HEK293 (cell line): ENCODE results near the gene TYROBP.

Source experiments
- CTCF ChIA-PET: fragments of 350-600 bp; formaldehyde crosslinking; extraction: SDS; loops from one replicate; lab custom pipeline; 2021; ENCODE audit warnings: antibody characterized with exemption; lab: Yijun Ruan, JAX
- POLR2A ChIA-PET: fragments of 300-600 bp; formaldehyde crosslinking; extraction: SDS; loops from one replicate; lab custom pipeline; 2020; ENCODE audit warnings: antibody characterized with exemption, inconsistent platforms; lab: Yijun Ruan, JAX
- H3K27ac ChIP-seq: fragments of 200-500 bp; sonication (Bioruptor generic); 2 replicates; pipeline ENCODE4 v1.5.1; 2014; ENCODE audit warnings: low read depth, low read length, control low read depth, inconsistent platforms; ENCODE audit errors: extremely low read depth
- H3K36me3 ChIP-seq, 2 experiments: fragments of 200-500 bp in 1 of 2; sonication (Bioruptor generic) in 1 of 2; 1 replicate in 1 of 2; 2 replicates in 1 of 2; pipeline ENCODE4 v1.5.1; 2014 to 2017; ENCODE audit warnings: inconsistent platforms in 2 of 2, low read length in 2 of 2; ENCODE audit not compliant: control insufficient read depth in 2 of 2, insufficient read depth in 1 of 2
- H3K4me1 ChIP-seq: fragments of 200-500 bp; sonication (Bioruptor generic); 2 replicates; pipeline ENCODE4 v1.5.1; 2014; ENCODE audit warnings: mild to moderate bottlenecking, low read length, inconsistent platforms; ENCODE audit not compliant: control insufficient read depth, insufficient read depth
- H3K4me3 ChIP-seq: 2 replicates; pipeline ENCODE4 v1.5.1; 2011; ENCODE audit warnings: low read depth, mild to moderate bottlenecking, control low read depth, low read length, moderate library complexity
- H3K9me3 ChIP-seq: fragments of 200-500 bp; sonication (Bioruptor generic); 2 replicates; pipeline ENCODE4 v1.5.1; 2014; ENCODE audit warnings: low read depth, low read length, inconsistent platforms; ENCODE audit not compliant: control insufficient read depth, insufficient read depth
- GFI1B ChIP-seq: fragments of 450-650 bp; formaldehyde crosslinking; IDR thresholded peaks from 2 replicates; pipeline ENCODE4 v1.5.1; 2016; ENCODE audit warnings: missing biosample characterization, missing genetic modification characterization
- KLF16 ChIP-seq: fragments of 450-650 bp; formaldehyde crosslinking; IDR thresholded peaks from 2 replicates; pipeline ENCODE4 v1.5.1; 2017; ENCODE audit warnings: missing biosample characterization, missing genetic modification characterization
- OSR2 ChIP-seq: fragments of 450-650 bp; formaldehyde crosslinking; IDR thresholded peaks from 2 replicates; pipeline ENCODE4 v1.5.1; 2016; ENCODE audit warnings: missing biosample characterization, missing genetic modification characterization
- PBX3 ChIP-seq: sonication (generic); formaldehyde crosslinking; IDR thresholded peaks from 2 replicates; pipeline ENCODE4 v1.8.1; 2022; ENCODE audit warnings: mild to moderate bottlenecking, moderate library complexity, missing genetic modification reagents
- PRDM1 ChIP-seq: fragments of 450-650 bp; formaldehyde crosslinking; IDR thresholded peaks from 2 replicates; pipeline ENCODE4; 2016; ENCODE audit warnings: missing biosample characterization, missing genetic modification characterization
- RBAK ChIP-seq: fragments of 450-650 bp; formaldehyde crosslinking; IDR thresholded peaks from 2 replicates; pipeline ENCODE4 v1.5.1; 2016; ENCODE audit warnings: missing biosample characterization, missing genetic modification characterization
- SETDB1 ChIP-seq: IDR thresholded peaks from one replicate; pipeline ENCODE4 v1.6.1; 2017; ENCODE audit warnings: mild to moderate bottlenecking, low read length, moderate library complexity, mixed read lengths; ENCODE audit not compliant: insufficient read length
- SP2 ChIP-seq: fragments of 450-650 bp; formaldehyde crosslinking; IDR thresholded peaks from 2 replicates; pipeline ENCODE4 v1.5.1; 2016; ENCODE audit warnings: missing biosample characterization, missing genetic modification characterization
- TRIM28 ChIP-seq: IDR thresholded peaks from 2 replicates; pipeline ENCODE4 v1.6.1; 2011; ENCODE audit warnings: low read length, control low read depth, borderline replicate concordance
- ZNF10 ChIP-seq: fragments of 450-650 bp; formaldehyde crosslinking; IDR thresholded peaks from 2 replicates; pipeline ENCODE4 v1.5.1; 2017; ENCODE audit warnings: missing biosample characterization, missing genetic modification characterization
- ZNF146 ChIP-seq: fragments of 450-650 bp; formaldehyde crosslinking; IDR thresholded peaks from 2 replicates; pipeline ENCODE4 v1.5.1; 2016; ENCODE audit warnings: missing biosample characterization, missing genetic modification characterization
- ZNF23 ChIP-seq: fragments of 450-650 bp; formaldehyde crosslinking; IDR thresholded peaks from 2 replicates; pipeline ENCODE4 v1.5.1; 2016; ENCODE audit warnings: missing biosample characterization, missing genetic modification characterization, borderline replicate concordance
- ZNF280D ChIP-seq: fragments of 450-650 bp; formaldehyde crosslinking; IDR thresholded peaks from 2 replicates; pipeline ENCODE4 v1.5.1; 2016; ENCODE audit warnings: missing biosample characterization, missing genetic modification characterization
- ZNF292 ChIP-seq: fragments of 450-650 bp; formaldehyde crosslinking; IDR thresholded peaks from 2 replicates; pipeline ENCODE4 v1.5.1; 2016; ENCODE audit warnings: low read depth, missing biosample characterization, missing genetic modification characterization, borderline replicate concordance
- ZNF404 ChIP-seq: fragments of 450-650 bp; formaldehyde crosslinking; IDR thresholded peaks from 2 replicates; pipeline ENCODE4 v1.5.1; 2017; ENCODE audit warnings: missing biosample characterization, missing genetic modification characterization
- ZNF521 ChIP-seq: fragments of 450-650 bp; formaldehyde crosslinking; IDR thresholded peaks from 2 replicates; pipeline ENCODE4 v1.5.1; 2017; ENCODE audit warnings: missing biosample characterization, mild to moderate bottlenecking, missing genetic modification characterization
- ZNF610 ChIP-seq: fragments of 450-650 bp; formaldehyde crosslinking; IDR thresholded peaks from 2 replicates; pipeline ENCODE4 v1.5.1; 2016; ENCODE audit warnings: missing biosample characterization, missing genetic modification characterization, borderline replicate concordance
- ZNF621 ChIP-seq: fragments of 450-650 bp; formaldehyde crosslinking; IDR thresholded peaks from 2 replicates; pipeline ENCODE4 v1.5.1; 2017; ENCODE audit warnings: missing biosample characterization, missing genetic modification characterization
- ZNF623 ChIP-seq: fragments of 450-650 bp; formaldehyde crosslinking; IDR thresholded peaks from 2 replicates; pipeline ENCODE4 v1.5.1; 2016; ENCODE audit warnings: missing biosample characterization, missing genetic modification characterization
- ZNF626 ChIP-seq: fragments of 450-650 bp; sonication (Bioruptor Pico); formaldehyde crosslinking; IDR thresholded peaks from 2 replicates; pipeline ENCODE4 v1.5.1; 2018; ENCODE audit warnings: missing biosample characterization, missing genetic modification characterization, inconsistent platforms
- ZNF654 ChIP-seq: fragments of 450-650 bp; formaldehyde crosslinking; IDR thresholded peaks from 2 replicates; pipeline ENCODE4 v1.5.1; 2016; ENCODE audit warnings: low read depth, missing biosample characterization, missing genetic modification characterization
- ZNF658 ChIP-seq: fragments of 450-650 bp; formaldehyde crosslinking; IDR thresholded peaks from 2 replicates; pipeline ENCODE4; 2016; ENCODE audit warnings: missing biosample characterization, missing genetic modification characterization
- ZNF670 ChIP-seq: fragments of 450-650 bp; formaldehyde crosslinking; IDR thresholded peaks from 2 replicates; pipeline ENCODE4 v1.5.1; 2016; ENCODE audit warnings: missing biosample characterization, missing genetic modification characterization, low read depth
- ZNF677 ChIP-seq: fragments of 450-650 bp; IDR thresholded peaks from 2 replicates; pipeline ENCODE4 v1.5.0; 2018; ENCODE audit warnings: missing biosample characterization, mild to moderate bottlenecking, missing genetic modification characterization, moderate library complexity
- ZNF701 ChIP-seq: fragments of 450-650 bp; formaldehyde crosslinking; IDR thresholded peaks from 2 replicates; pipeline ENCODE4 v1.5.1; 2016; ENCODE audit warnings: missing biosample characterization, missing genetic modification characterization
- ZNF76 ChIP-seq: fragments of 450-650 bp; formaldehyde crosslinking; IDR thresholded peaks from 2 replicates; pipeline ENCODE4; 2016; ENCODE audit warnings: low read depth, missing biosample characterization, missing genetic modification characterization, borderline replicate concordance
- TF ChIP-seq, protein P1 (sequence below): fragments of 450-650 bp; formaldehyde crosslinking; IDR thresholded peaks from 2 replicates; pipeline ENCODE4 v1.5.1; 2016; ENCODE audit warnings: missing biosample characterization, missing genetic modification characterization

The TYROBP gene

GRCh38 chr19:35928507-35928906 is 20.4 kb upstream of the TYROBP start:
- peaks cover 12% of the 10 kb centered on the region for H3K9me3 ChIP-seq
- ChIA-PET CTCF (interaction anchor here (0.6 to 8.0 kb wide), 5 partner anchors 10 to 575 kb away, joined by 3 to 185 read pairs (median 4); no protein-coding TSS in a partner anchor), POLR2A (no interaction called here)
- peaks cover 0 to 4% of the 10 kb centered on the region in 2 experiments; a peak in 1 of 3 replicates for H3K36me3 ChIP-seq
- peaks cover 5% of the 10 kb centered on the region for H3K4me1 ChIP-seq
- no peak for TF ChIP-seq ZNF404 (tag by site-specific recombination)
- H3K27ac ChIP-seq = no peak overlapping the region
- H3K4me3 ChIP-seq = no peak overlapping the region

DNA sequence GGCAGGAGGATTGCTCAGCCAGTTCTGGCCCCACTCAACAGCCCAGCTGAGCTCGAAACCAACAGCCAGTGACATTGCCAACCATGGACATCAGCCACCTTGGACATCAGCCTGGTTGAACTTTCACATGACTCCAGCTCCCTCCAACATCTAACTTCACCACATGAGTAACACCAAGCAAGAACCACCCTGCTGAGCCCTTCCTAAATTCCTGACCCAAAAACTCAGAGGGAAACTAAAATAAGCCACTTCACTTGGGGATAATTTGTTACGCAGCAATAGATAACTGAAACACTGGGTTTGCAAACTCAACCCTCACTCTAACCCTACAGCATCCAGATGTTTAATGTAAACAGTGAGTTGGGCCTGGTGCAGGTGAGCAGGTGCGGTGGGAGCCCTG is 17.4 kb upstream of the TYROBP start:
- H3K4me3 ChIP-seq = no peak overlapping the region
- no peak overlapping the region for H3K27ac ChIP-seq
- ChIA-PET POLR2A (interaction anchor here (1.2 kb wide), 1 partner anchor 20 kb away, joined by 4 read pairs; no protein-coding TSS in a partner anchor), CTCF (interaction anchor here (0.6 to 2.4 kb wide), 6 partner anchors 33 to 1204 kb away, joined by 3 to 16 read pairs (median 4); no protein-coding TSS in a partner anchor)
- H3K9me3 ChIP-seq = peaks cover 12% of the 10 kb centered on the region
- H3K4me1 ChIP-seq = no peaks in the 10 kb centered on the region
- peaks cover 0 to 4% of the 10 kb centered on the region in 2 experiments; a peak in 1 of 3 replicates for H3K36me3 ChIP-seq
- TF ChIP-seq RBAK (peak; percentile 92), ZNF610 (tag by site-specific recombination) (no peak), ZNF10 (tag by site-specific recombination) (peak; percentile 67; the same call in 1 of the 2 replicates), TRIM28 (peak; percentile 44; the same call in 1 of the 2 replicates), ZNF280D (tag by site-specific recombination) (peak; percentile 72; the same call in 1 of the 2 replicates), ZNF146 (no peak)

DNA sequence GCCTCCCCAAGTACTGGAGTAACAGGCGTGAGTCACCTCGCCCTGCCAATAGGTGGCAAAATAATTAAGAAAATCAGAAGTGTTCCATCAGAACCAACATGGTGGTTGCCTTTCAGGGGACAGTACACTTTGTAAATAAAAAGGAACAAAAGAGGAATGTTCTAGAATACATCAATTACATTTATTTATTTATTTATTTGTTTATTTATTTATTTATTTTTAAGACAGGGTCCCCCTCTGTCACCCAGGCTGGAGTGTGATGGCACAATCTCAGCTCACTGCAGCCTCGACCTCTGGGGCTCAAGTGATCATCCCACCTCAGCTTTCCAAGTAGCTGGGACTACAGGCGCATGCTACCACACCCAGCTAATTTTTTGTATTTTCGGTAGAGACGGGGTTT is 12.9 kb upstream of the TYROBP start:
- ChIA-PET POLR2A (interaction anchor here (0.6 to 2.5 kb wide), 2 partner anchors 10 to 209 kb away, joined by 5 to 9 read pairs; no protein-coding TSS in a partner anchor), CTCF (interaction anchor here (0.6 to 2.0 kb wide), 4 partner anchors 10 to 51 kb away, joined by 4 to 8 read pairs (median 6); no protein-coding TSS in a partner anchor)
- Histone ChIP-seq H3K36me3 (peaks cover 0 to 4% of the 10 kb centered on the region in 2 experiments; a peak in 1 of 3 replicates), H3K27ac (no peak overlapping the region), H3K4me1 (no peaks in the 10 kb centered on the region), H3K9me3 (peaks cover 12% of the 10 kb centered on the region), H3K4me3 (no peak overlapping the region)
- TF ChIP-seq ZNF621 (no peak), SP2 (tag by site-specific recombination) (no peak), PBX3 (CRISPR knock-in tag) (no peak), ZNF658 (tag by site-specific recombination) (no peak), ZNF670 (tag by site-specific recombination) (no peak), KLF16 (tag by site-specific recombination) (no peak), ZNF23 (tag by site-specific recombination) (no peak), ZNF521 (tag by site-specific recombination) (no peak), GFI1B (tag by site-specific recombination) (peak; percentile 55; the same call in 1 of the 2 replicates), ZNF623 (tag by site-specific recombination) (peak; percentile 79), ZNF677 (no peak), OSR2 (tag by site-specific recombination) (no peak), ZNF701 (tag by site-specific recombination) (no peak), ZNF654 (tag by site-specific recombination) (peak; percentile 34), PRDM1 (tag by site-specific recombination) (no peak), SETDB1 (no peak), ZNF292 (tag by site-specific recombination) (peak; percentile 90; the same call in 1 of the 2 replicates), ZNF626 (no peak), ZNF76 (tag by site-specific recombination) (no peak)
- TF ChIP-seq, protein P1, sequence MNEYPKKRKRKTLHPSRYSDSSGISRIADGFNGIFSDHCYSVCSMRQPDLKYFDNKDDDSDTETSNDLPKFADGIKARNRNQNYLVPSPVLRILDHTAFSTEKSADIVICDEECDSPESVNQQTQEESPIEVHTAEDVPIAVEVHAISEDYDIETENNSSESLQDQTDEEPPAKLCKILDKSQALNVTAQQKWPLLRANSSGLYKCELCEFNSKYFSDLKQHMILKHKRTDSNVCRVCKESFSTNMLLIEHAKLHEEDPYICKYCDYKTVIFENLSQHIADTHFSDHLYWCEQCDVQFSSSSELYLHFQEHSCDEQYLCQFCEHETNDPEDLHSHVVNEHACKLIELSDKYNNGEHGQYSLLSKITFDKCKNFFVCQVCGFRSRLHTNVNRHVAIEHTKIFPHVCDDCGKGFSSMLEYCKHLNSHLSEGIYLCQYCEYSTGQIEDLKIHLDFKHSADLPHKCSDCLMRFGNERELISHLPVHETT (tag by site-specific recombination) = 0 out of 2 replicates have a peak, but pooled peaks have one; percentile 47
